Measurements from ENCODE around the gene DPCD.
A peak's percentile ranks its signal among the peaks of the same experiment; 100 is the strongest.
"Not testable (repeated sequence)": the region's sequence is repeated elsewhere in the genome, so short reads cannot be mapped to it uniquely, and the experiment has no call there.

Gene DPCD

DNA sequence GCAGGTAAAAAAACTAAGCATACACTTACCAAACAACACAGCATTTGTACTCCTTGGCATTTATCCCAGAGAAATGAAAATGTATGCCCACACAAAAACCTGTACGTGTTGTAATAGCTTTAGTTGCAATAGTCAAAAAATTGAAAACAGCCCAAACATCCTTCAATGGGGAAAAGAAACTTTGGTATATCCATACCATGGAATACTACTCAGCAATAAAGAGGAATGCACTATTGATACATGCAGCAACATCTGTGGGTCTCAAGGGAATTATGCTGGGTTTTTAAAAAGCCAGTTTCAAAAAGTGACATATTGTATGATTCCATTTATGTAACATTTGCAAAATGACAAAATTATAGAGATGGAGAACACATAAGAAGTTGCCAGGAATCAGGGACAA, 35.4 kb downstream of the DPCD start:
- no peak for ATAC-seq (replicated peaks; ENCODE audit: extremely low read depth, poor library complexity, severe bottlenecking)
- Mint-ChIP-seq H3K36me3 (ENCODE audit: insufficient read depth) (peaks cover 41% of the 10 kb centered on the region), H3K27me3 (no peaks in the 10 kb centered on the region)

DNA sequence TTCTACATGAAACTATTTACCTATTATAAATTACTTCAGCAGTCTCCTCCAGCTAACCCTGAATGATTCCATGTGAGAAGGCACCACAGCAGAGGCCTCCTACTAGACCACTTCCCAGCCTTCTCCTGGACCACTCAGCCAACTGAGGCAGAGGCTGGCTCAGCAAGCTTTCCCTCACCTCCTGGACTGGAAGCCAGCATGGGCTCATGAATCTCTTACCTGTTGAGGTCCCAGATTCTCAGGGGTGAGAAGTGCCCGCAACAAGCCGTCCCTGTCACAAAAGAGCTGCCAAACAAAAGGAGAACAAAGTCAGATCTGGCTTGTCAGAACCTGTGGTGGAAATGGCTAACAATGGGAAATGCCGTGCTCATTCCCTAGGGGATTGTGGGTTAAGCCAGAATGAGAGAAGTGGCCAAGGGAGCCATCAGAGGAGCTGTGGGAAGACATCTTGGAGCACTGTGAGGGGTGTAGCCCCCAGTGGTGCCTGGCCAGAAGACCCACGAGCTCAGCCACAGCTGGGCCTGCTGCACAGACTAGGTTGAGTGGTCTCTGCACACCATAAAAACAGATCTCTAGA, 36.5 kb downstream of the DPCD start:
- Mint-ChIP-seq H3K27ac (ENCODE audit: low read depth) (no peak overlapping the region), H3K4me3 (no peak overlapping the region), H3K27me3 (no peaks in the 10 kb centered on the region), H3K4me1 (peaks cover 24% of the 10 kb centered on the region), H3K36me3 (ENCODE audit: insufficient read depth) (peaks cover 37% of the 10 kb centered on the region), H3K9me3 (no peaks in the 10 kb centered on the region)
- DNase-seq (ENCODE audit: low spot score in 2 of 2) (no peak), ATAC-seq (replicated peaks; ENCODE audit: extremely low read depth, poor library complexity, severe bottlenecking) (no peak)

More for the DNA sequence above, 35.4 kb downstream of the DPCD start:
- Mint-ChIP-seq H3K9me3 (no peaks in the 10 kb centered on the region), H3K4me3 (no peak overlapping the region), H3K27ac (ENCODE audit: low read depth) (no peak overlapping the region), H3K4me1 (peaks cover 18% of the 10 kb centered on the region)
- DNase-seq (ENCODE audit: low spot score in 2 of 2), result no peak

DNA sequence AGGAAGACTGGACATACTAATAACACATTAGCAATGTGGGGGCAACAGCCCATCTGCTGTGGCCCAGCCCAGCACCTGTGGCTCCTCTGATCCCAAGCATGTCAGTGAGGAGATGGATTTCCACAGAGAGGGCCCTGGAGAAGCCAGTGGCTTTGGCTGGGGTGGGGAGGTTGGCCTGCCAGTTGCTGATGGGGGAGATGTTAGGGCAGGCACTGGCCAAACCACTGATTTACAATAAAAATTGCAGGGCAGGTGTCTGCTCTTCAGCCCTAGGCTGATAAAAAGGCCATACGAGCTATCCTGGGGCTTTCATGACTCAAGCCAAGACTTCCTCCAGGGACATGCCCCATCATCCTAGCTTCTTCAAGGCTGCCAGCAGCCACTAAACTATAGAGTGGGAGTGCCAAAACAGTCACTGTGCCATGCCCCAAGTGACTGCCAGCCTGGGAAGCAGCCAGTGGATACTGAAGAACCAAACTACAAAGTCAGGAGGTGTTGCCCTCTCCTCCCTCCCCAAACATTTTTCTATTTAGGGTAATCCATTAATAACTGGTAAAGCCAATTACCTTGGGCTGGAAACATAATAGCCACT, 37.8 kb downstream of the DPCD start:
- H3K36me3 Mint-ChIP-seq (ENCODE audit: insufficient read depth), result peaks cover 32% of the 10 kb centered on the region
- DNase-seq (ENCODE audit: low spot score in 2 of 2) (no peak), ATAC-seq (replicated peaks; ENCODE audit: extremely low read depth, poor library complexity, severe bottlenecking) (no peak)
- peak overlapping the region; percentile 82 for H3K27ac Mint-ChIP-seq (ENCODE audit: low read depth)
- no peaks in the 10 kb centered on the region for H3K9me3 Mint-ChIP-seq
- H3K4me3 Mint-ChIP-seq, result no peak overlapping the region
- peaks cover 31% of the 10 kb centered on the region for H3K4me1 Mint-ChIP-seq
- H3K27me3 Mint-ChIP-seq, result no peaks in the 10 kb centered on the region

DNA sequence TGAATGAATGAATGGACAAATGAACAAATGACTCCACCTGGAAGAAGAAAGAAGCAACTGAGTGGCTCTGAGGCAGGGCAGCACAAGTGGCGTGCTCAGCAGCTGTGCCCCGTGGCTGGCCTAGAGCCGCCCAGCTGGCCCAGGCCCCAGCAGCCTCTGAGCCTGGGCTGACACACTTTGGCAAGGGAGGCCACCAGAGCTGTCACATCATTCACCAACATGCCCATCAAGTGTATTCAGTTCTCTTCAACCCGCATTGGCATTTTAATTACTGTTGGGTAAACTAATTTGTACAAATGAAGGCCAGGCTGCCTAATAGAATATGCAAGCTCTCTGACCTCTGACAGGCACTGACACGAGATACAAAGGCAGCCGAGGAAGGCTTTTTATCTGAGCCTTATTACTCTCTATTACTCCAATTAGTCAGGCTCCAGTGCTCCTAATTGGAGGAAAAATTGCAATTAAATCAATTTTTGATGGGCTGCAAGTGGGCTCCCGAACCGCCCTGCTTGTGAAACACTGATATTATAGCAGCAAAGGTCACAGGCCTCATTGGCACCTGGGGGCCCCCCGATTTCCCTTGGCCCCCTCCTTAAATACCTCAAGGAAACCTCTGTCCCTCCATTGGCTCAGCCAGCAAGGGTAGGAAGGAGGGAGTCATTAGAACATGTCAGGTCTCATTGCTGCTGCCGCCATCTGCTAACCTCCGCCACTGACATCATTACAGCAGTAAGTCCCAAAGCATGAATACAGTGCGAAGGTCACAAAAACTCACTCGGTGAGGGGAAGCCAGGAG, 41.9 kb downstream of the DPCD start:
- DNase-seq (ENCODE audit: low spot score in 2 of 2), result no peak
- ATAC-seq (replicated peaks; ENCODE audit: extremely low read depth, poor library complexity, severe bottlenecking), result no peak
- Mint-ChIP-seq H3K9me3 (no peaks in the 10 kb centered on the region), H3K27me3 (no peaks in the 10 kb centered on the region), H3K4me3 (no peak overlapping the region), H3K27ac (ENCODE audit: low read depth) (no peak overlapping the region), H3K4me1 (peaks cover 47% of the 10 kb centered on the region), H3K36me3 (ENCODE audit: insufficient read depth) (peaks cover 17% of the 10 kb centered on the region)

DNA sequence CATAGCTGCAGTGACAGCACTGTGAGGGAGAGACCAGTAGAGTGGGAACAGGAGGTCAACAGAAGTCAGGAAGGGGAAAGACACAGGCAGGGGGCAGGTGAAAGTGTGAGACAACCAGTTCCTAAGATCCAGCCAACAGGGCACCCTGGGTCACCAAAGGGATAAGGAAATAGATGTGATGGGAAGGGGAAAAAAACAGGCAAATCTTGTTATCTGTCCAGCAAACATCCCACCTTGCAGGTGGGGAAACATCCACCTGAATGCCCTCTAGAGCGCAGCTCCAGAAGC, 42.5 kb downstream of the DPCD start:
- Mint-ChIP-seq H3K27me3 (no peaks in the 10 kb centered on the region), H3K27ac (ENCODE audit: low read depth) (no peak overlapping the region), H3K4me1 (peaks cover 41% of the 10 kb centered on the region), H3K9me3 (no peaks in the 10 kb centered on the region), H3K4me3 (no peak overlapping the region), H3K36me3 (ENCODE audit: insufficient read depth) (peaks cover 17% of the 10 kb centered on the region)
- ATAC-seq (replicated peaks; ENCODE audit: extremely low read depth, poor library complexity, severe bottlenecking), result no peak
- DNase-seq (ENCODE audit: low spot score in 2 of 2), result no peak

DNA sequence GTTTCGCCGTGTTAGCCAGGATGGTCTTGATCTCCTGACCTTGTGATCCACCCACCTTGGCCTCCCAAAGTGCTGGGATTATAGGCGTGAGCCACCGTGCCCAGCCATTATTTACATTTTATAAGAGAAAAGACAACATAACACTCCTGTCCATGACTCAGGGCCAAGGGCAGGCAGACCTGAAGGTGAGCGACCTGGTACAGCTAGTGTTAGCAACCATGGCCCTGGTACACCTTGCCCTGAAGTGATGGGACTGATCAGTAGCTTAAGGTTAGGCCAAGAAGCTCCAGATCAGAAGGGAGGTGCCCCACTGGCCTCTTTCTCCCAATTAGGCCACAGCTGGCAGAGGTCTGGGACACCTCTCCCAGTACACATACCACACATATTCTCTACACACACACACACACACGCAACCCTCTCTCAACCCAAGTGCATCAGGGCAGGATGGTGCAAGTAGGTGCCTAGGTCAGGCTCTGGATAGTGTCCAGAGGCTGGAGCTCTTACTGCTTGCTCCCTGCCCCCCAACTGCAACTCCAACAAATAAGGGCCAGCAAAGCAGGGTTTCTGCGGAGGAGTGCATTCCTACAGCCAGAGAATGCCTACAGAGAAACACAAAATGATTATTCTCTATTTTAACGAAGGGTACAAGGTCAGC, 43.8 kb downstream of the DPCD start:
- no peak overlapping the region for H3K27ac Mint-ChIP-seq (ENCODE audit: low read depth)

DNA sequence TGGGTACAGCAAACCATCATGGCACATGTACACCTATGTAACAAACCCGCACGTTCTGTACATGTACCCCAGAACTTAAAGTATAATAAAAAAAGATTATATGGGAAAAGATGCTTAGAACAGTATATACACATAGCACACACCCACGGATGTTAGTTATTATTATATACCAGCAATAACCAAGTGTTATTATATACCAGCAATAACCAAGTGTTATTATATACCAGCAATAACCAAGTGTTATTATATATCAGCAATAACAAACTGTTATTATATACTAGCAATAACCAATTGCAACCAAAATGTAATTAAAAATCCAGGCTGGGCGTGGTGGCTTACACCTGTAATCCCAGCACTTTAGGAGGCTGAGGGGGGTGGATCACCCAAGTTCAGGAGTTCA, 45.4 kb downstream of the DPCD start:
- H3K27me3 Mint-ChIP-seq; DNase-seq (ENCODE audit: low spot score in 2 of 2); ATAC-seq (replicated peaks; ENCODE audit: extremely low read depth, poor library complexity, severe bottlenecking); H3K4me3 Mint-ChIP-seq; H3K9me3 Mint-ChIP-seq: not testable (repeated sequence)
- peaks cover 30% of the 10 kb centered on the region for H3K36me3 Mint-ChIP-seq (ENCODE audit: insufficient read depth)
- H3K27ac Mint-ChIP-seq (ENCODE audit: low read depth), result peak overlapping the region; percentile 55
- H3K4me1 Mint-ChIP-seq, result peaks cover 35% of the 10 kb centered on the region

More for the DNA sequence above, 43.8 kb downstream of the DPCD start:
- H3K9me3 Mint-ChIP-seq, result no peaks in the 10 kb centered on the region
- peaks cover 26% of the 10 kb centered on the region for H3K36me3 Mint-ChIP-seq (ENCODE audit: insufficient read depth)
- no peaks in the 10 kb centered on the region for H3K27me3 Mint-ChIP-seq
- ATAC-seq (replicated peaks; ENCODE audit: extremely low read depth, poor library complexity, severe bottlenecking) (no peak), DNase-seq (ENCODE audit: low spot score in 2 of 2) (no peak)
- H3K4me1 Mint-ChIP-seq, result peaks cover 39% of the 10 kb centered on the region
- no peak overlapping the region for H3K4me3 Mint-ChIP-seq

DNA sequence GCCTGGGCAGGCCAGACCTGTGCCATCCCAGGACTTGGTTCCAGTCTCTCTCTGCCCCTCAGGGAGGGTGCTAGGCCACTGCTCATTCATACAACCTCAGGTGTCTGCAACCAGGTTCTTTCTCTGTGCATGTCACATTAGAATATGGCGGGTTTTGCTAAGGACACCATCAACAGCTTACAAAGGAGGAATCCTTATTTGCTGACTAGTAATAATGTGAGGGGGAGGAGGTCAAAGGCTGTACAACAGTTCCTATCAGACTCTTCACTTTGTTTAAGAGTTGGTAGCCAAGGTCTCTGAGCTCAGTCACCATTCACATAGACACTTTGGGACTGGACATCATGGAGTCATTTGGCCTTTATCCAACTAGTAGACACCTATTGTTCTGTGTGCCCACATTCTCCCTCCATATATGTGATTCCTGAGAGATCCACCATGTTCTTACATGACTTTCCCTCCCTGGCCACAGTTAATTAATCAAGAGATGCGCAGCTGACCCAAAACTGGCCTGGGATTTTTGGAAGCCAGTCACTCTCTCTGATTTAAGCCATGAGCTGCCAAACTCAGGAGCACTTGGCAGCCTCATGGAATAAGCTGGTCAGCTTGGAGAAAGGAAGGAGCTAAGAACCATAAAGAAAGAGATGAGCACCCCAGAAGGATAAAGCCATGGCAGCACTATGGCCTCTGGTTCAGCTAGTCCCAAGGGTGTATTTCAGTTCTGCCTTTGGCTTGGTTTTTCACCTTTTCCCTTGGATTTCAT, 51.2 kb downstream of the DPCD start:
- H3K36me3 Mint-ChIP-seq (ENCODE audit: insufficient read depth), result peaks cover 39% of the 10 kb centered on the region
- no peaks in the 10 kb centered on the region for H3K9me3 Mint-ChIP-seq
- H3K4me3 Mint-ChIP-seq, result no peak overlapping the region
- no peaks in the 10 kb centered on the region for H3K27me3 Mint-ChIP-seq
- H3K4me1 Mint-ChIP-seq, result peaks cover 33% of the 10 kb centered on the region
- peak overlapping the region; percentile 57 for H3K27ac Mint-ChIP-seq (ENCODE audit: low read depth)
- no peak for DNase-seq (ENCODE audit: low spot score in 2 of 2)
- ATAC-seq (replicated peaks; ENCODE audit: extremely low read depth, poor library complexity, severe bottlenecking), result no peak

DNA sequence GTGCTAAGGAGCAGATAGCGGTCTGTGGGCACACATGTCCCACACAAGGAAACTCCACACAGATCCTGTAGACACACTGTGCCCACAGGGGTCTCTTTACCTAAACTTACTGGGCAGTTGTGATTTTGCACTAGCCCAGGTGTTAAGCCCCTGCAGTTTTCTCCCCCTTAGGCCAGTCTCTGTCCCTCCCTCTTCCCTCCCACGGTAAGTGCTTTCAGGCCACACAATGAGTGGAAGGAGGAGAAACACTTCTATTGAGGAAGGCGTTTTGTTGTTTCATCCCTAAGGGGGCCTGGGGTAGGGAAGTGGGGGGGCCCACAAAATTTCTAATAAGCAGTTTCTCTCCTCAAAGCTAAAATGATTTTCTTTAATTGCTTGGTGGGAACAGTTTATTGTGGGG, 55.4 kb downstream of the DPCD start:
- Mint-ChIP-seq H3K27ac (ENCODE audit: low read depth) (no peak overlapping the region), H3K27me3 (no peaks in the 10 kb centered on the region), H3K4me3 (no peak overlapping the region), H3K9me3 (no peaks in the 10 kb centered on the region), H3K4me1 (peaks cover 47% of the 10 kb centered on the region), H3K36me3 (ENCODE audit: insufficient read depth) (peaks cover 29% of the 10 kb centered on the region)
- ATAC-seq (replicated peaks; ENCODE audit: extremely low read depth, poor library complexity, severe bottlenecking), result no peak
- DNase-seq (ENCODE audit: low spot score in 2 of 2), result no peak

DNA sequence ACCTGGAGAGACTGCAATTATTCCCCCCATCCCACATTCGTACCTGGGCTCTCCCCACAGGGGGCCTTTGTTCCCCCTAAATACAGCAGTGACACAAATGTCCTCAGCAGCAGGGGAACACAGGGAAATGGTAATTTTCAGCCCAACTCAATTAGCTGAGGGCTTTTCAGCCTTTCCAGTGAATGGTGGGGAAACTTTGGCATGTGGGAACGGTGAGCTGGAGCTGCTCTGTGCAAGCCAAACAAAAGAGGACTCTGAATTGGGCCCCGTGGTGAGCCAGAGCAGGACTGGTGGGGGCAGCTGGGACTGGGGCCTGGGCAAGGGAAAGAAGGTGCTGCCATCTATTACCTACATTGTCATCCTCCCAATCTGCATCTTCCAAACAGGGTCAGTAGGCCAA, 55.9 kb downstream of the DPCD start:
- DNase-seq (ENCODE audit: low spot score in 2 of 2), result no peak
- Mint-ChIP-seq H3K27me3 (no peaks in the 10 kb centered on the region), H3K4me1 (peaks cover 51% of the 10 kb centered on the region), H3K27ac (ENCODE audit: low read depth) (no peak overlapping the region), H3K4me3 (no peak overlapping the region), H3K36me3 (ENCODE audit: insufficient read depth) (peaks cover 32% of the 10 kb centered on the region), H3K9me3 (no peaks in the 10 kb centered on the region)
- ATAC-seq (replicated peaks; ENCODE audit: extremely low read depth, poor library complexity, severe bottlenecking), result no peak

DNA sequence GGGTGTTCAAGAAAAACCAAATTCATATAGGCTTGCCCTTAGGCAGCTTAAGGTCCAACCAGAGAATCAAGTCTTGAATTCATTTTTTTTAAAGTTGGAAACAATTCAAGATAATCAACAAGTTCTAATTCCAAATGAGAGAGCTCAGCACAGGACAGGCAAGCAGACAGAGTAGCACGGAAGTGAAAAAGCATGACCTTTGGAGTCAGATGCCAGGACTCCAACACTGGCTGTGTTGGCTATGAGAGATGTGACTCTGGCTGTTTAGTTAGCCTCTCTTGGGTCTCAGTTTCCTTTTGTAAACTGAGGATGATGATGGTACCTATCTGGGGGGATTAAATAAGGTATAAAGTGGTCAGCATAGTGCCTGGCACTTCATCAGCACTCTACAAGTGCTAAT, 57.5 kb downstream of the DPCD start:
- no peak overlapping the region for H3K4me3 Mint-ChIP-seq
- H3K36me3 Mint-ChIP-seq (ENCODE audit: insufficient read depth), result peaks cover 25% of the 10 kb centered on the region
- no peaks in the 10 kb centered on the region for H3K9me3 Mint-ChIP-seq
- H3K27ac Mint-ChIP-seq (ENCODE audit: low read depth), result peak overlapping the region; percentile 76
- no peaks in the 10 kb centered on the region for H3K27me3 Mint-ChIP-seq
- DNase-seq (ENCODE audit: low spot score in 2 of 2) (no peak), ATAC-seq (replicated peaks; ENCODE audit: extremely low read depth, poor library complexity, severe bottlenecking) (no peak)
- H3K4me1 Mint-ChIP-seq, result peaks cover 55% of the 10 kb centered on the region

DNA sequence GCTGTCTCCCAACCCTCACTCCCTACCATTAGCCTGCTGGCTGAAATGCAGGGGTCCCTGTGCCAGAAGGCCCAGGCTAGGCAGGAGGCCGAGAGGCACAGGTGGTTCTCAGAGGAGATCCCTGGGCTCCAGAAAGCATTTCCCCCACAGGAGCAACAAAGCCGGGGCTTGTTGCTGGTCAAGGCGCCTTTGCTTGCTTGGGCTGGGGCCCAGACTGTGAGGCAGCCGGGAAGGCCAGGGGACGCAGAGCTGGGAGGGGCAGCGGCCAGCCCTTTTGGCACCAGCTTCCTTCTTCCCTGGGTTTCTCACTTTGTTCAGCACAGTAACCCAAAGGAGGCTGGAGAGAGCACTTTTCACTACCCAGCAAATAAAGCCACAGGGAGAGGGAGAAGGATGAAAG, 58.2 kb downstream of the DPCD start:
- peaks cover 54% of the 10 kb centered on the region for H3K4me1 Mint-ChIP-seq
- no peak overlapping the region for H3K4me3 Mint-ChIP-seq
- no peaks in the 10 kb centered on the region for H3K9me3 Mint-ChIP-seq
- ATAC-seq (replicated peaks; ENCODE audit: extremely low read depth, poor library complexity, severe bottlenecking) (no peak), DNase-seq (ENCODE audit: low spot score in 2 of 2) (no peak)
- H3K27me3 Mint-ChIP-seq, result no peaks in the 10 kb centered on the region
- peaks cover 24% of the 10 kb centered on the region for H3K36me3 Mint-ChIP-seq (ENCODE audit: insufficient read depth)
- H3K27ac Mint-ChIP-seq (ENCODE audit: low read depth), result no peak overlapping the region
